ENCODE measurements around the gene TMC2.

TMC2 gene

GRCh38 chr20:2538356-2538755, 2.0 kb downstream of the TMC2 start:
- TF ChIP-seq, protein P1, sequence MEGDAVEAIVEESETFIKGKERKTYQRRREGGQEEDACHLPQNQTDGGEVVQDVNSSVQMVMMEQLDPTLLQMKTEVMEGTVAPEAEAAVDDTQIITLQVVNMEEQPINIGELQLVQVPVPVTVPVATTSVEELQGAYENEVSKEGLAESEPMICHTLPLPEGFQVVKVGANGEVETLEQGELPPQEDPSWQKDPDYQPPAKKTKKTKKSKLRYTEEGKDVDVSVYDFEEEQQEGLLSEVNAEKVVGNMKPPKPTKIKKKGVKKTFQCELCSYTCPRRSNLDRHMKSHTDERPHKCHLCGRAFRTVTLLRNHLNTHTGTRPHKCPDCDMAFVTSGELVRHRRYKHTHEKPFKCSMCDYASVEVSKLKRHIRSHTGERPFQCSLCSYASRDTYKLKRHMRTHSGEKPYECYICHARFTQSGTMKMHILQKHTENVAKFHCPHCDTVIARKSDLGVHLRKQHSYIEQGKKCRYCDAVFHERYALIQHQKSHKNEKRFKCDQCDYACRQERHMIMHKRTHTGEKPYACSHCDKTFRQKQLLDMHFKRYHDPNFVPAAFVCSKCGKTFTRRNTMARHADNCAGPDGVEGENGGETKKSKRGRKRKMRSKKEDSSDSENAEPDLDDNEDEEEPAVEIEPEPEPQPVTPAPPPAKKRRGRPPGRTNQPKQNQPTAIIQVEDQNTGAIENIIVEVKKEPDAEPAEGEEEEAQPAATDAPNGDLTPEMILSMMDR (IDR thresholded peaks at IDR 0.05), result no peak

DNA sequence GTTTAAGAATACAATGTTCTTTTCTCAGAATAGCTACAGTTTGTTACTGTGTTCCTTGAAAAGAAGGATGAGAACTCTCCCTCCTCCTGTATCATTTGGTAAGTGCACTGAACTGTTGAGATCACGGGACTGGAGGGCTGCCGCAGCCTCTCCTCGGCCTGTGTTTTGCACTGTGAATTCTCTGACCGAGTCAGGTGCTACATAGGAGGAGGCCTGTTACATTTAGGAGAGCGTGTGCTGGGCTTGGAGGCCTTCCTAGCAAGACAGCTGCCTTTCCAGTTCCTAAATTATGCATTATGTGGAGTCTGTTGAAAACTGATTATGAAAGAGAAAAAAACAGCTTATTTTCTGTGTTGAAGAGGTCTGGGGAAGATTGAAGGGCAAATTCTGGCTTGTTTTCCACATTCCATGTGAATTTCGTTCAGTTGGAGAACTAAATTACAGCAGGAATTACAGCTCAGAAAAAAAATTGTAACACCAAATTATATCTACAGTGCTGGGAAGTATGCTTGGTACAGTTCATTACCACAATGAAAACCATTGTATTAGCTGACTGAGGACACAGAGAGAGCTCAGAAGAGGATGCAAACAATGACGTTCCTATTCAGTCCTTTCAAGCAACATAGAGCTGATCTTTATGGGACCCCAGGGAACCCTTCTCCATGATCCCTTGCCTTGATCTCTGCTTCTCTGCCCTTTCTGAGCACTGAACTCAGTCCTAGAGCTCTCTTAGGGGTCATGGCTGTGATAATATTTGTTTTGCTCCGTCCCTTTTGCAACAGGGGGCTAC, 2.8 kb downstream of the TMC2 start:
- TF ChIP-seq, protein P1 (IDR thresholded peaks at IDR 0.05), result no peak

- TF ChIP-seq, protein P1 (IDR thresholded peaks at IDR 0.05), result no peak
Observed at GRCh38 chr20:2541940-2542339, 5.6 kb downstream of the TMC2 start.

DNA sequence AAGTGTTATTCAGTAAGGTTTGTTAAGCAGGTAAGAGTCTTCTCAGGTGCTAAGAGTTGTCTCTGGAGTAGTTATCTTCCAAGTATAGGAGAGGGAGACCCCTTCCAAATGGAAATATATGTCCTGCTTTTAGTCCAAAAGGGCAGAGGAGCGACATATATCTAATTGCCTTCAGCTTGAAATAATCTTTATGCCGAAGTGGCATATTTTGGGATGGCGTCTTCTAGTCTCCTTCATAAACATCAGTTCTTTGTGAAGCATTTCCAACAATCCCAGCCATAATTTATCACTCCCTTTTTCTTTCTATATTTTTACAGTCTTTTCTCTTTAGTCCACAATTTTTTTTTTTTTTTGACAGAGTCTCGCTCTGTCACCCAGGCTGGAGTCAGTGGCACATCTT, 6.0 kb downstream of the TMC2 start:
- TF ChIP-seq, protein P1 (IDR thresholded peaks at IDR 0.05), result no peak

DNA sequence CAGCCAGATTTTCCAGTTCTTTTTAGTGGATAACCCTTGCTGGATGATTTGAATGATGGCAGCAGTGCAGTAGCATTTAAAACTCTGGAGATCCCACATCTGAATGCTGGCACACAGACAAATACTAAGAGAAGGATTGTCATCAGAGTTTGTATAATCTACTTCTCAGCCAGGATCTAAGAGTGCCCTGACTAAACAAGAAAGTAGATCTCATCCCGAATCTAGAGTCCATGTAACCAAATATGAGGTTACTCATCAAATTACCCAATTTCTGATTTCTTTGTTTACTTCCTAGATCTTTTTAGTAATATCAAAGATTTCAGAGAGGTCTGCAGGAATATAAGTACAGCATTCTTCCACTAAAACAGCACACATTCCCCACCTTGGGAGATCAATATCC, 7.8 kb downstream of the TMC2 start:
- TF ChIP-seq, protein P1 (IDR thresholded peaks at IDR 0.05), result no peak

- TF ChIP-seq, protein P1 (IDR thresholded peaks at IDR 0.05), result no peak
Observed at GRCh38 chr20:2545594-2545993, 9.2 kb downstream of the TMC2 start.

DNA sequence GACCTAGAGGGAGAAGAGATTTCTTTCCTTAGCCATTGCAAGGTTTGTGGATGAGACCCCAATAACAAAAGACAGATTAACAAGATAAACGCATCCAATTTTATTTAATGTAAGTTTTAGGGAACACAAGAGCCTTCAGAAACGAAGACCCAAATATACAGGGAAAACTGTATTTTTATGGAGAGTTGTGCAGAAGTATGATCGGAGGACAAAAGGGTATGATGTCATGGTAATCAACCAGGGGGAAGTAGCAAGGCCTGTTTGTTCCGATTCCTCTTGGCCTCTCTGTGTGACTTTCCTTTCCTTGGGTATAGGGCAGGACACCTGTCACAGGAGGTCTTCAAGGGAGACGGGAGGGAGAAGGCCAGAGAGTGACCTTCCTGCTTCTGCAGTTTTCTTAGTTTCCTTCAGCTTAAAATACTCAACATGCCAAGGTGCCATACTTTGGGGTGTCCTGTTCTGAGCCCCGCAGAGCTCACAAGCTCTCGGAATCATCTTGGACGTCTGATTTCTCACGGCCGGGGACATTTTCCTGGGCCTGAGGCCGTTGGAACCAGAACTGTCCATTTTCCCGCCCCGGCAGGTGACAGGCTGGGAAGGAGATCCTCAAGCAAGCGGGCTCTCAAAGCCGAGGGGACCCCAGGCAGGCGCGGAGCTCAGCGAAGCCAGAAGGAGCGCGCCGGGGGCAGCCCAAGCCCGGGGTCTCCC, 21.7 kb downstream of the TMC2 start:
- TF ChIP-seq, protein P1 (IDR thresholded peaks at IDR 0.05), result no peak

Data from LNCAP (cell line).